ENCODE data around the gene SEC16A.

DNA sequence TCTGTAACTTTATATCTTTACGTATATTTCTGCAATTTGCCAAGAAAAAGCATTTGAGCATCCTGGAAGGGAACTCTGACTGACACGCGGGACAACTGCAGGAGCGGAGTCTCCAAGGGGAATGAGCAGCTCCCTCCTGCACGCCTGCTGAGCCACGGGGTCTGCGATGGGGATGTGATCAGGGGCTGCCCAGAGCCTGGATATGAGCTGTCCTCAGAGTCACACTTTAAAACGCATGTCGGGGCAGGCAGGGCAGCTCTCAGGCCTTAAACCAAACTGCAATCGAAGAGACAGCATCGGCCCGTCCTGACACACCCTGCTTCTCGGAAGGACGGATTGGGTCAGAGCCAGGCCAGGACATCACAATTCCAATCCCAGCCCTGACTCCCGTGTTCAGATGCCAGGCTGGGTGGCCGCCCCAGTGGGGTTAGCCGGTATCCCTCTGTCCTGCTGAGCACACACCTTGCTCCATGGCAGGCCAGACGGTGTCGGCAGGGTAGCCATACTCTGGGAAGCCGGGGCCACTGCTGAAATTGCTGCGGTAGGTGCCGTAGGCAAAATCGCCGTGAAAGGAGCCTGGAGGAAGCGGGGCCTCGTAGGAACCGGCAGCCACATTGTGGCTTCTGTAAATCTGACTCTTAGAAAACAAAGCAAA lies 17.2 kb downstream of the SEC16A start:
- TF ChIP-seq FOXM1 (IDR thresholded peaks at IDR 0.05; ENCODE audit: borderline replicate concordance): no peak
- no peak for TF ChIP-seq TARDBP (IDR thresholded peaks at IDR 0.05)
- no peak for TF ChIP-seq SUZ12 (IDR thresholded peaks at IDR 0.05)
- no peak for TF ChIP-seq ZNF384 (IDR thresholded peaks at IDR 0.05)

All from HEK293T (cell line).